Spleen (tissue), 7 donors: Measurements from ENCODE around the gene CREM.

Source experiments
- POLR2A ChIP-seq, 3 donors: fragments of 450-650 bp; IDR thresholded peaks; one replicate each; pipeline ENCODE4 v1.5.1; 2017; ENCODE audit warnings: antibody characterized with exemption in 3 of 3, mild to moderate bottlenecking in 1 of 3
- POLR2AphosphoS5 ChIP-seq, 3 donors: sonication (generic); formaldehyde crosslinking; IDR thresholded peaks; one replicate each; pipeline ENCODE4 v1.5.1; 2017; ENCODE audit warnings: antibody characterized with exemption in 3 of 3
- TF ChIP-seq, protein P1 (sequence below), 11 experiments: fragments of 200-600 bp in 7 of 11; fragments of 450-650 bp in 4 of 11; sonication (generic) in 4 of 11; IDR thresholded peaks in 8 of 11; conservative IDR thresholded peaks in 3 of 11; 1 replicate in 7 of 11; 2 replicates in 4 of 11; pipeline versions ENCODE4 v1.4.0 to v1.8.0; 2016 to 2021; ENCODE audit warnings: antibody characterized with exemption in 11 of 11, inconsistent platforms in 4 of 11, mild to moderate bottlenecking in 1 of 11
- donor health status: DM: no; HTN: no; CAD: no; lungs with moderate emphysema.
- donor health status: DM: no; HTN: no; CAD: no.
- donor health status: DM: no; HTN: no; CAD: no.

GRCh38 chr10:35165811-35166210 lies 39.2 kb downstream of the CREM start:
- TF ChIP-seq POLR2A (IDR thresholded peaks at IDR 0.05) (no peak), POLR2AphosphoS5 (IDR thresholded peaks at IDR 0.05) (no peak)
- TF ChIP-seq, protein P1, sequence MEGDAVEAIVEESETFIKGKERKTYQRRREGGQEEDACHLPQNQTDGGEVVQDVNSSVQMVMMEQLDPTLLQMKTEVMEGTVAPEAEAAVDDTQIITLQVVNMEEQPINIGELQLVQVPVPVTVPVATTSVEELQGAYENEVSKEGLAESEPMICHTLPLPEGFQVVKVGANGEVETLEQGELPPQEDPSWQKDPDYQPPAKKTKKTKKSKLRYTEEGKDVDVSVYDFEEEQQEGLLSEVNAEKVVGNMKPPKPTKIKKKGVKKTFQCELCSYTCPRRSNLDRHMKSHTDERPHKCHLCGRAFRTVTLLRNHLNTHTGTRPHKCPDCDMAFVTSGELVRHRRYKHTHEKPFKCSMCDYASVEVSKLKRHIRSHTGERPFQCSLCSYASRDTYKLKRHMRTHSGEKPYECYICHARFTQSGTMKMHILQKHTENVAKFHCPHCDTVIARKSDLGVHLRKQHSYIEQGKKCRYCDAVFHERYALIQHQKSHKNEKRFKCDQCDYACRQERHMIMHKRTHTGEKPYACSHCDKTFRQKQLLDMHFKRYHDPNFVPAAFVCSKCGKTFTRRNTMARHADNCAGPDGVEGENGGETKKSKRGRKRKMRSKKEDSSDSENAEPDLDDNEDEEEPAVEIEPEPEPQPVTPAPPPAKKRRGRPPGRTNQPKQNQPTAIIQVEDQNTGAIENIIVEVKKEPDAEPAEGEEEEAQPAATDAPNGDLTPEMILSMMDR (IDR thresholded peaks at IDR 0.05 in 8 of 11, conservative IDR thresholded peaks at IDR 0.05 in 3 of 11): no peak
